HG03159 (cell line): ENCODE results near the gene IL10.

Experiments used
- ATAC-seq: cut with Tn5 transposase; IDR thresholded peaks from one replicate; pipeline ENCODE4 v1.9.1; 2021; ENCODE audit warnings: mild to moderate bottlenecking, moderate library complexity; ENCODE audit not compliant: unreplicated experiment

Gene IL10

GRCh38 chr1:206737729-206738201 lies 34.5 kb downstream of the IL10 start:
- ATAC-seq, result no peak

- ATAC-seq, result no peak
Observed at GRCh38 chr1:206736878-206737728, 35.2 kb downstream of the IL10 start.

DNA sequence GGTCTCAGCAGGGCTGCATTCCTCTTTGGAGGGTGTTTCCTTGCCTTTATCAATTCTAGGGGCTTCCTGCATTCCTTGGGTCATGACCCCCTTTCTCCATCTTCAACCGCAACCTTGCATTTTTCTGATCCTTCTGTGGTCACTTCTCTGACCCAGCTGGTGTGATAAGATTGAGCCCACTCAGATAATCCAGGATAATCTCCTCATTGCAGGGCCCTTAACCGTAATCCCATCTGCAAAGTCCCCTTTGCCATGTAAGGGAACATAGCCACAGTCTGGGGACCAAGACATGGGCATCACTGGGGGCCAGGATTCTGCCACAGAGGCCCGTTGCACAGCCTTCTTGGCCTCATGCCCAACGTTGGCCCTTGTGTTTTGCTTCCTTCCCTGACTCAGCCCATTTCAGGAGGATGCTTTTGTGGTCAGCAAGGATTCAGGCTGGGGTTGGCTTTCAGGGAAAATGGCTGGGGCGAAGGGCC lies 36.7 kb downstream of the IL10 start:
- ATAC-seq, result no peak

GRCh38 chr1:206734499-206735142 lies 37.7 kb downstream of the IL10 start:
- ATAC-seq, result no peak

- no peak for ATAC-seq
Observed at GRCh38 chr1:206732992-206733391, 39.3 kb downstream of the IL10 start.

DNA sequence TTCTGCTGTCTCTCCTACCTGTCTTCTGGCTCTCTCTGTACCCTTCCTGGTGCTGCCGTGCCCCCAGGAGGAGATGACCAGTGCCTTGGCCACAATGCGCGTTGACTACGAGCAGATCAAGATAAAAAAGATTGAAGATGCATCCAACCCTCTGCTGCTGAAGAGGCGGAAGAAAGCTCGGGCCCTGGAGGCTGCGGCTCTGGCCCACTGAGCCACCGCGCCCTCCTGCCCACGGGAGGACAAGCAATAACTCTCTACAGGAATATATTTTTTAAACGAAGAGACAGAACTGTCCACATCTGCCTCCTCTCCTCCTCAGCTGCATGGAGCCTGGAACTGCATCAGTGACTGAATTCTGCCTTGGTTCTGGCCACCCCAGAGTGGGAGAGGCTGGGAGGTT lies 39.8 kb downstream of the IL10 start:
- ATAC-seq, result no peak

GRCh38 chr1:206729507-206729906 lies 42.8 kb downstream of the IL10 start:
- ATAC-seq, result no peak

GRCh38 chr1:206729050-206729449 lies 43.2 kb downstream of the IL10 start:
- ATAC-seq, result no peak

- ATAC-seq, result no peak
Observed at GRCh38 chr1:206728697-206728987, 43.7 kb downstream of the IL10 start.

DNA sequence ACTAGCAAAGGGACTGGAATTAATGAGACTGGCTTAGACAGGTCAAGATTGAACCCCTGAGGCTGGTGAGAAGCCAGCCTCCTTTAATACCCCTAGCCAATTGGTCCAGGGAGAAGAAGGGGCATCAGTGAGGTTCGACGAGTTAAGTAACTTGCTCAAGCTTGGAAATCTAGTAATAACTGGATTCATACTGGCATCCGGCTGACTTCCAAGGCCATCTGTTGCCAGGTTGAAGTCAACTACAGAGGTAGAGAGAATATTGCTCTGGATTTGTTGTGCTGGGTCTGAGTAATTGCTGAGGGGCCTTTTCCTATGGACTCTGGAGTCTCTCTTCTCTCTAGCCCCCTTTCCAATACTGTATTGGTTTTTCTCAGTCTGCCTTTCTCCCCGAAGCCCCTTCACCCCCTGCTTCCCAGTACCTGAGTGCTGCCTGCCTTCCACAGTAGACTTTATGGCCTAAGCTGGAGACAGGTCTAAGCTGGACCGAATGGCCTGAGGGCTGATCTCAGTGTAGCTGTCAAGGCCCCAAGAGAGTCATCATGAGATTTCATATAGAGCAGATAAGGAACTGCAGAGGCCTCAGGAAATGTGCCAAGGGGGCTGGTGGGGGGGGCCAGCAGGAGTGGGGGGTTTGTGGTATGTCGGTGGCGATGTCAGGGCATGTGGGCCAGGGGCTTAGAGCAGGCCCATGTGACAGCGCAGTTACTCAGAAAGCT lies 44.2 kb downstream of the IL10 start:
- no peak for ATAC-seq

- no peak for ATAC-seq
Observed at GRCh38 chr1:206725109-206725963, 47.0 kb downstream of the IL10 start.

DNA sequence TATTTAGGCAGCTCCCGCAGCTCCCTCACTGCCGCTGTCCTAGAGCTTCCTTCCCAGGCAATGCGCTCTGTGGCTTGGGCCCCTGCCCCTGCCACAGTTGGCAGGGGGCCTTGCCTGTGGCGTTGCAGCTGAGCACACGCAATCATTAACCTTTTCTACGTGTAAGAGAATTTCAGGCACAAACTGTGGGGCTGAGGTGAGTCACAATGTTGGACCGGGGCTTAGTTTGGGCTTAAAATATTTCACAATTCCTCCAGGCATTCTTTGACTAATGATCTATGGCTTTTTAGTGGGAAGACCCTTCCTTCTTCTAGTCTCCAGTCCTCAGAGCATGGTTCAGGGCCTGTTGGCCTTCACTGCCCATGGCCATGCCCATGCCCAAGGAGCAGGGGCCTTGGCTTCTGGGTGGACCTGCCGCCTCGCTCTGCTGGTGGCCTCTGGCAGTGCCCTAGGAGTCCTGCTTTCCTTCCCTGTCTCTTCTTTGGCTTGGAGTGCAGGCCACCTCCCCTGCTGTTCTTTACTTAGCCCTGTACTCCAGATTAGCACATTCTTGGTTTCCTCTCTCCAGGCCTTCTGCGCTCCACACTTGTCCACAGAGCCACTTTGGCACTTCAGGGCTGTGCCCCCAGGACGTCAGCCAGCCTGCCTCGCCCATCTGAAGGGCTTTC lies 48.4 kb downstream of the IL10 start:
- ATAC-seq, result no peak

DNA sequence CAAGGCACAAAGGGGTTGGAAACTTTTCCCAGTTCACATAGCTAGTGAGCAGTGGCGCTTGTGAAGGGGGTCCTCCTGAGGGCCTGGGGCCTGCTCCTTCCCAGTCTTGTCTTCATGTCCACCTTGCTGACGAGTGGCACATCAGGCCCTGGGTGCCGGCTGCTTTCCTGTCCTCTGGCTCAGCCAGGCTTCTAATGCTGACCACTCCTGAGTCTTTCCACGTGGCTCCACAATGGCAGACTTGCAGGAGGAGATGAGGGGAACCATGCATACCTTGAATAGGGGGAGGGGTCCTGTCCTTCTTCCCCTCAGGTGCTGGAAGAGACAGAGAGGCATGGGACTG lies 48.9 kb downstream of the IL10 start:
- no peak for ATAC-seq

GRCh38 chr1:206722751-206723461 lies 49.4 kb downstream of the IL10 start:
- no peak for ATAC-seq

- ATAC-seq, result no peak
Observed at GRCh38 chr1:206721454-206721853, 50.8 kb downstream of the IL10 start.

DNA sequence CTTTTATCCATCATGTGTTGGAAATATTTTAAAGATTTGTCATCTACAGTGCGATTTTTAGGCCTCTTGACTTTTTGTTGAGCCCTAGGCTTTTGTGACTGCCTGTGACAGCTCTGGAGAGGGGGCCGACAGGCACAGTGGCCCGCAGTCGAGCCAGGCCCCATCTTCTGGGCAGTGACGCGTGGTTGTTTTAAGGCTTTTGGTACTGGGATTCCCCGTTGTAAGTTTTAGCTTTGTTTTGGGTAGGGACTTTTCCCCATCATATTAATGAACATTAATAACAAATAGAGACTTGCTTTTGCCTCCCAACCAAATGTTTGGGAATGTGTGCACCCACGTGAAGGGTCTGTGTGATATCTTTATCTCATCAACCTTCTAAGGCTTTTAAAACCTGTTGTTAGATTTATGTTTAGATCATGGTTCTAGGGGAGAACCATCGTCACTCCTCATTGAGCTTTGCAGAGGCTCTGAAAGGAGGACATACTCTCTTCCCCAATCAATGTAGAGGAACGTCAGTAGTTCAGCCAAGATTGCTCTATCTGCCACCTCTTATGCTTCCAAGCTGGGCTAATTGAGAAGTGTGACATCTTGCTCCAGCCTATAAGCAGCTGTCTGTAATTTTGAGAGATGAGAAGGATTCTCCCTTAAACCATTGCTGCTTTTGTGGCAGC lies 53.0 kb downstream of the IL10 start:
- no peak for ATAC-seq

DNA sequence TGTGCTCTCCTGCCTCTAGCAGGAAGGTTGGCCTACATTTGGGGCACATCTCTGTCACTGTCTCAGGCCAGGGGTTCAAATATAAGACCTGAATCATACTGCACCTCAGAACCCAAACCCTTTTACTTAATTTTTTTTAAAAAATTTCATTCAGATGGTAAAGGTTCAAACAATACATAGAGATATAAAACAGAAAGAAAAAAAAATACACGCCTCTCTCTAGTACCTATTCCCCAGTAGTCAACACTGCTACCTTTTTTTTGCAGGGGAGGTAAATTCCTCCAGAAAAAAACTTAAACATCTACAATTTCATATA lies 54.7 kb downstream of the IL10 start:
- no peak for ATAC-seq
